ENCODE results near the gene FAM217B.

DNA sequence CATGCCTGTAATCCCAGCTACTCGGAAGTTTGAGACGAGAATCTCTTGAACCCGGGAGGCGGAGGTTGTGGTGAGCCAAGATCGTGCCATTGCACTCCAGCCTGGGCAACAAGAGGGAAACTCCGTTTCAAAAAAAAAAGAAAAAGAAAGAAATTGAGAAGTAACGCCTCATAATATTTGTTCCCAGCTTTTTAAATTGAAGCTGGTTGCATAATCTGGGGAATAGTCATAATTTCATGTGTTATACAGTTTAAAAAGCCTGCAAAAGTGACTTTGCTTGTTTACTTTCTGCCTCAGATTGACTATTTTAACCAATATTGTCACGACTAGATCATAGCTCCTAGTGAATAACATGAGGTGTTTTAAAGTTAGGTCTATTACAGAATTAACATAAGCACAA, 7.2 kb downstream of the FAM217B start:
- TF ChIP-seq POLR2A (IDR thresholded peaks at IDR 0.05; ENCODE audit: low read depth, low read length), result no peak
- TF ChIP-seq POLR2AphosphoS5 (IDR thresholded peaks at IDR 0.05; ENCODE audit: low read depth, low read length), result no peak
- TF ChIP-seq TAF1 (IDR thresholded peaks at IDR 0.05; ENCODE audit: borderline replicate concordance, low read depth, low read length), result no peak

All from GM12892 (cell line).